Measurements from ENCODE around the gene PRKN.

- TF ChIP-seq EZH2 (IDR thresholded peaks at IDR 0.05; ENCODE audit: borderline replicate concordance, low read length), result no peak
- TF ChIP-seq CTCF (IDR thresholded peaks at IDR 0.05; ENCODE audit: low read length), result no peak
Observed at GRCh38 chr6:161954699-161955276, 772.8 kb downstream of the PRKN start.

Measured in OCI-LY1 (cell line).